ENCODE results near the gene NDUFAF8. TPM values are rescaled to one million over a fixed set of nuclear protein-coding genes. Genes with fewer than 3 reads are reported as not detected.

Gene NDUFAF8
- total RNA-seq, 2 donors from 2014 or later = 20.8 to 26.5 TPM

- no peak overlapping the region for H3K27ac ChIP-seq
- intact Hi-C loops (cut with DNase I) = no loop called here
- no peak overlapping the region for H3K4me3 ChIP-seq
Measured at GRCh38 chr17:81200201-81200600, 38.9 kb upstream of the NDUFAF8 start.

GRCh38 chr17:81200695-81201580 lies 38.2 kb upstream of the NDUFAF8 start:
- Histone ChIP-seq H3K27me3 (no peaks in the 10 kb centered on the region), H3K4me3 (no peak overlapping the region), H3K36me3 (replicated peaks in 1 of 2; ENCODE audit: insufficient read depth in 1 of 2, low read depth in 2 of 2) (no peaks in the 10 kb centered on the region), H3K4me1 (peaks cover 9% of the 10 kb centered on the region), H3K27ac (peak overlapping the region in 1 of 4 donors; percentile 14), H3K9me3 (no peaks in the 10 kb centered on the region)
- intact Hi-C loops (cut with DNase I) = no loop called here
- ATAC-seq = peak; percentile 94
- TF ChIP-seq CTCF (IDR thresholded peaks at IDR 0.05) = peak; percentile 21 to 93 (median 85)
- TF ChIP-seq POLR2A (IDR thresholded peaks at IDR 0.05) = no peak
- DNase-seq = peak; percentile 82 to 90 (median 88)
- WGBS, 2 donors = 43 to 46% methylated on average over 26 to 27 of the region's 27 CpGs

More at GRCh38 chr17:81200201-81200600, 38.9 kb upstream of the NDUFAF8 start:
- Histone ChIP-seq H3K27me3 (no peaks in the 10 kb centered on the region), H3K36me3 (replicated peaks in 1 of 2; ENCODE audit: insufficient read depth in 1 of 2, low read depth in 2 of 2) (no peaks in the 10 kb centered on the region), H3K9me3 (no peaks in the 10 kb centered on the region), H3K4me1 (peaks cover 9% of the 10 kb centered on the region)
- 83% methylated on average over 16 of the region's 18 CpGs; no CpG with 5 or more reads in 1 of the 2 donors for WGBS, 2 donors
- DNase-seq = no peak
- TF ChIP-seq POLR2A (IDR thresholded peaks at IDR 0.05) (no peak), CTCF (IDR thresholded peaks at IDR 0.05) (no peak)
- no peak for ATAC-seq

GRCh38 chr17:81202318-81202717 lies 36.8 kb upstream of the NDUFAF8 start:
- ATAC-seq = no peak
- Histone ChIP-seq H3K4me3 (no peak overlapping the region), H3K4me1 (peaks cover 9% of the 10 kb centered on the region), H3K36me3 (replicated peaks in 1 of 2; ENCODE audit: insufficient read depth in 1 of 2, low read depth in 2 of 2) (no peaks in the 10 kb centered on the region), H3K27ac (no peak overlapping the region), H3K27me3 (no peaks in the 10 kb centered on the region), H3K9me3 (no peaks in the 10 kb centered on the region)
- WGBS, 2 donors = 80 to 95% methylated on average over 1 to 10 of the region's 10 CpGs
- intact Hi-C loops (cut with DNase I) = no loop called here
- TF ChIP-seq POLR2A (IDR thresholded peaks at IDR 0.05) (no peak), CTCF (IDR thresholded peaks at IDR 0.05) (no peak)
- no peak for DNase-seq

- Histone ChIP-seq H3K4me1 (peaks cover 9% of the 10 kb centered on the region), H3K9me3 (no peaks in the 10 kb centered on the region), H3K27ac (no peak overlapping the region), H3K27me3 (no peaks in the 10 kb centered on the region), H3K4me3 (no peak overlapping the region), H3K36me3 (replicated peaks in 1 of 2; ENCODE audit: insufficient read depth in 1 of 2, low read depth in 2 of 2) (no peaks in the 10 kb centered on the region)
- intact Hi-C loops (cut with DNase I) = no loop called here
- DNase-seq (no peak), ATAC-seq (no peak)
- no peak for TF ChIP-seq POLR2A (IDR thresholded peaks at IDR 0.05)
- WGBS, 2 donors = 95 to 96% methylated on average over 13 to 20 of the region's 20 CpGs
Measured at GRCh38 chr17:81203136-81203535, 36.0 kb upstream of the NDUFAF8 start.

- H3K4me1 ChIP-seq = peaks cover 9% of the 10 kb centered on the region
- intact Hi-C loops (cut with DNase I) = no loop called here
- ATAC-seq = no peak
- no peaks in the 10 kb centered on the region for H3K27me3 ChIP-seq
- 73% methylated on average over 10 of the region's 10 CpGs; no CpG with 5 or more reads in 1 of the 2 donors for WGBS, 2 donors
- no peak overlapping the region for H3K4me3 ChIP-seq
- no peaks in the 10 kb centered on the region for H3K9me3 ChIP-seq
- no peak overlapping the region for H3K27ac ChIP-seq
- no peaks in the 10 kb centered on the region for H3K36me3 ChIP-seq (replicated peaks in 1 of 2; ENCODE audit: insufficient read depth in 1 of 2, low read depth in 2 of 2)
- TF ChIP-seq POLR2A (IDR thresholded peaks at IDR 0.05) = no peak
- TF ChIP-seq CTCF (IDR thresholded peaks at IDR 0.05) = no peak
- DNase-seq = no peak
Measured at GRCh38 chr17:81204578-81204977, 34.5 kb upstream of the NDUFAF8 start.

Measured in body of pancreas (tissue), 4 donors.